GM12872 (cell line): ENCODE measurements around the gene PCDHGC5.

Source experiments
- CTCF ChIP-seq: IDR thresholded peaks from 3 replicates; pipeline ENCODE4 v1.5.1; 2011; ENCODE audit warnings: low read depth, mild to moderate bottlenecking, low read length, moderate library complexity; ENCODE audit not compliant: insufficient read depth

The PCDHGC5 gene

GRCh38 chr5:141501761-141502160 is 12.9 kb downstream of the PCDHGC5 start:
- TF ChIP-seq CTCF: no peak

DNA sequence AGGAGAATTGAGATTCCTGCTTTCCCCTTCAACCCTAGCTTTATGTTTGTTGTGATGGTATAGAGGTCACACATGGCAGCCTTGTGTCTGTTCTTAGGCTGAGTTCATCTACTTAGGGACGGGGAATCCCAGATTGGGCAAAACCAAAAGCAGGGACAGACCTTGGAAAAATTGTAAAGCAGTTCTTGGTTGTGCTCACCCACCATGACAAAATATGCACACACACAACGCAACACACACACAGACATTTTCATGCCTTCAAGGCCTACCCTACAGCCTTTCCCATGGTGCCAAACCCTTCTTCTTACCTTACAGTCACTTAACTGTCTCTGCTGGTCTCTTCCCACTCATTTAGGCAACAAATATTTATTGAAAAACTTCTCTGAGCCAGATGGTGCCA is 14.8 kb downstream of the PCDHGC5 start:
- TF ChIP-seq CTCF: no peak

- TF ChIP-seq CTCF: no peak
Measured at GRCh38 chr5:141504216-141504615, 15.3 kb downstream of the PCDHGC5 start.

GRCh38 chr5:141506381-141507155 is 17.7 kb downstream of the PCDHGC5 start:
- TF ChIP-seq CTCF: no peak

- no peak for TF ChIP-seq CTCF
Measured at GRCh38 chr5:141507387-141508091, 18.7 kb downstream of the PCDHGC5 start.

DNA sequence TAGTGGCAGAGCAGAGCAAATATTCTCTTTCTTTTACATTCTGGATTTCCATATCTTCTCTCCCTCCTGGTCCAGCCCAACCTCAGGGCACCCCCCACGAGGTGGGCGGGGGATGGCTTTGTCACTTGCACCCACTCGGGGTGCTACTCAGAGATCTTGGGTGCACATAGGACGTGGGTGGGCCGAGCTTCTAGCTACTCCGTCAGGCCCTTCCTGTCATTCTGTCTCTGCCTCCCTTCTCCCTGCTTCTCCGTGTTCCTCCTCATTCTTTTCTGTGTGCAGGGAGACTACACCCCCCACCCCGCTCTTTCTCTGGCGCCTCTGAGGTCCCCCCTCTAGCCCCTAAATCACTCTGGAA is 19.5 kb downstream of the PCDHGC5 start:
- no peak for TF ChIP-seq CTCF

DNA sequence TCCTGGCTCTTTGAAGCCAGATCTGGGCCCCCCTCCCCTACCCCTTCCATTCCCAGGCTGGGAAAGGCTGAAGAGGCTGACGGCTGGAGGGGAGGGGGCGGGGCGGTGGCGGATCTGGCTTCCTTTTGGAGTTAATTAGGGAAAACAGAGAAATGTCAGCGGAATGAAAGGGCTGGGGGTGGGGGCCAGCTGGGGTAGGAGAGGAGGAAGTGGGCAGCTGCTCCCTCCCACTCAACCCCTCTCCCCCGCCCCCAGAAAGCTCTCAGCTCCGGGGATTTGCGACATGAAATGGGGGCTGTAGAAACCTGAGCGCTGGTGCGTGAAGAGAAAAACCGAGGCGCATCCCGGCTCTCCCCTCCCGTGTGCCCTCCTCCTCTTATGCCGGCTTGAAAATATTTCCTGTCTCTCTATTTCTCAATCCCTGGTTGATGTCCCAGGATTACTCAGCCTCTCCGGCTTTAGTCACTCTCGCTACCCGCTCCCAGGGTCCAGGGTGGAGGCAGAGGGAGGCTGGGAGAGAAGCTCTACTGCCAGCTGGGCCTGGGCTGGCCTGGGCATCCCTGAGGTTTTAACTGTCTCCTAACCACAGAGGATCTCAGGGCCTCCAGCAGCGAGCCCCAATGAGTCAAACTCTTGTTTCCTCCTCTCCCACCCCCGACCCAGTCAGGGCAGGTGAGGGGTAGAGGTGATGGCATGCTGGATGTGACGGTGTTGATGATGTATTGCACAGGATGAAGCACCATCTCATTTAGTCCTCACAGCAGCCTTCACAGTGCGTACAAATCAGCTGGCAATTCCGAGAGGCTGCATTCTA is 20.1 kb downstream of the PCDHGC5 start:
- 0 out of 3 replicates have a peak, but pooled peaks have one; percentile 1 for TF ChIP-seq CTCF
